ENCODE results near the gene BANP.

DNA sequence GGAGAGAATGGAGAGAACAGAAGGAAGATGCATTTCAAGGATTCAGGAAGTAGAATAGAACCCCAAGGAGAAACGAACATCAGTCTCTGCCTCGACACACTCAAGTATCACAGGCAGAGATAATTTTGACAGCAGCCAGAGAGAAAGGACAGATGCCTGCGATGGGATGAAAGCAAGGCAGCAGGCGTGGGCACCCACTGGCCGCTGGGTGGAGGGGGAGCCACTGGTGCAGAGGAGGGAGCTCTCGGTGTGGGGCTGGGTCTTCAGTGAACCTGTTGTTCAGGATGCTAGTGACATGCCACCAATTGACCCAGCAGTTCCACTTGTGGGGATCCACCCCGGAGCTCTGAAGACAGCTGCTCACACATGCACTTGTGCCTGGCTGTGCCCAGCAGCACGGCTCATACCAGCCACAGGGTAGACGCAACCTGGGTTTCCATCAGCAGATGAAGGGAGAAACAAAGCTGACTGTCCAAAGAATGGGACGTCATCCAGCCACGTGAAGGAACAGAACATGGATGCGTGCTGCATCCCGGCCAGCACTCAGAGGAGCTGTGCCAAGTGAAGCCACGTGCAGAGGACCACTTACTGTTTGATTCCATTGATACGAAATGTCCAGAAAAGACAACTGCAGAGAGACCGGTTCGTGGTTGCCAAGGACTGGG, 127.0 kb downstream of the BANP start:
- TF ChIP-seq, protein P1, sequence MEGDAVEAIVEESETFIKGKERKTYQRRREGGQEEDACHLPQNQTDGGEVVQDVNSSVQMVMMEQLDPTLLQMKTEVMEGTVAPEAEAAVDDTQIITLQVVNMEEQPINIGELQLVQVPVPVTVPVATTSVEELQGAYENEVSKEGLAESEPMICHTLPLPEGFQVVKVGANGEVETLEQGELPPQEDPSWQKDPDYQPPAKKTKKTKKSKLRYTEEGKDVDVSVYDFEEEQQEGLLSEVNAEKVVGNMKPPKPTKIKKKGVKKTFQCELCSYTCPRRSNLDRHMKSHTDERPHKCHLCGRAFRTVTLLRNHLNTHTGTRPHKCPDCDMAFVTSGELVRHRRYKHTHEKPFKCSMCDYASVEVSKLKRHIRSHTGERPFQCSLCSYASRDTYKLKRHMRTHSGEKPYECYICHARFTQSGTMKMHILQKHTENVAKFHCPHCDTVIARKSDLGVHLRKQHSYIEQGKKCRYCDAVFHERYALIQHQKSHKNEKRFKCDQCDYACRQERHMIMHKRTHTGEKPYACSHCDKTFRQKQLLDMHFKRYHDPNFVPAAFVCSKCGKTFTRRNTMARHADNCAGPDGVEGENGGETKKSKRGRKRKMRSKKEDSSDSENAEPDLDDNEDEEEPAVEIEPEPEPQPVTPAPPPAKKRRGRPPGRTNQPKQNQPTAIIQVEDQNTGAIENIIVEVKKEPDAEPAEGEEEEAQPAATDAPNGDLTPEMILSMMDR (IDR thresholded peaks at IDR 0.05): no peak
- no peak for TF ChIP-seq POLR2A (IDR thresholded peaks at IDR 0.05)
